ENCODE measurements around the gene IL2RA. TPM values are rescaled to one million over a fixed set of nuclear protein-coding genes. Genes with fewer than 3 reads are reported as not detected.

Gene IL2RA
- total and polyA plus RNA-seq, 10 of the 15 experiments (the other 5 are each of a cell fraction or from before 2014, with no cell fraction given), result 2.2 to 6.0 (median 4.9) TPM

DNA sequence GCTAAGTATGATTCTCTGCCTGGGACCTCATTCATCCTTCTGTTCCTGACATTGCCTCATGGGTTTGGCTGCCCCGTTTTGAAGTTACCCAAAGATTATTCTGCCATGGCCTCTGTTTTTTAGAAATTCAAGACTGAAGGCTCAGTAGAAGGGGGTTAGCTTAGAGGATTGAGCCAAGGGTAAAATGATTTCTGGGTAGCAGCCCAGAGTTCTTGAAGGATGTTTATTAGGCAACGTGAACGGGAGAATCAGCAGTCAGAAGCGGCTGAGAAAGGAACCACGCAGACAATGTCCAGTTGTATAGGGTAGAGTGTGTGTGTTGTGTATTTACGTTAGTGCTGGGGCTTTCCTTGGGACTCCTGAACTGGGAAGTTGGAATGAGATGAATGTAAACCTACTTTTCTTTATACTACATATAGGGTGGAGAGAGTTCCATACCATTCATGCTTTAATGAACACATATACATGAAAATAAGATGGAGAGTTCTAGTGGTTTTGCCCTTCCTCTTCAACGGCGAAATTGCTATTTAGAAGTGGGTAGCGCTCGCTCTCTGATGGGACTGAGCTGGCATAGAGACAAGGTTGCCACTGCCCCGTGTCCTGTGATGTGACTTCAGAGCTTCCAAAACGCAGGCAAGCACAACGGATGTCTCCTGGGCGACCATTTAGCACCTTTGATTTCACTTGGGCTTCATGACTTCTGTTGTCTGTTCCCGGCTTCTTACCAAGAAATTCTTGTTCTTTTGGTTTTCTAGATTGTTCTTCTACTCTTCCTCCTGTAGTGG lies 49.9 kb downstream of the IL2RA start:
- POLR2A ChIA-PET, result no interaction called here

More for the DNA sequence above, 49.9 kb downstream of the IL2RA start:
- no peaks in the 10 kb centered on the region for H3K4me1 ChIP-seq (ENCODE audit: control insufficient read depth, insufficient read depth, low read length)
- TSS peak; percentile 59 for BruUV-seq (replicated peaks)
- ATAC-seq (no peak), DNase-seq (ENCODE audit: low read depth, low spot score) (no peak), FAIRE-seq (no peak)
- no peak for TF ChIP-seq CHD2 (IDR thresholded peaks at IDR 0.05; ENCODE audit: borderline replicate concordance, low read depth, low read length)
- TF ChIP-seq, protein P1, sequence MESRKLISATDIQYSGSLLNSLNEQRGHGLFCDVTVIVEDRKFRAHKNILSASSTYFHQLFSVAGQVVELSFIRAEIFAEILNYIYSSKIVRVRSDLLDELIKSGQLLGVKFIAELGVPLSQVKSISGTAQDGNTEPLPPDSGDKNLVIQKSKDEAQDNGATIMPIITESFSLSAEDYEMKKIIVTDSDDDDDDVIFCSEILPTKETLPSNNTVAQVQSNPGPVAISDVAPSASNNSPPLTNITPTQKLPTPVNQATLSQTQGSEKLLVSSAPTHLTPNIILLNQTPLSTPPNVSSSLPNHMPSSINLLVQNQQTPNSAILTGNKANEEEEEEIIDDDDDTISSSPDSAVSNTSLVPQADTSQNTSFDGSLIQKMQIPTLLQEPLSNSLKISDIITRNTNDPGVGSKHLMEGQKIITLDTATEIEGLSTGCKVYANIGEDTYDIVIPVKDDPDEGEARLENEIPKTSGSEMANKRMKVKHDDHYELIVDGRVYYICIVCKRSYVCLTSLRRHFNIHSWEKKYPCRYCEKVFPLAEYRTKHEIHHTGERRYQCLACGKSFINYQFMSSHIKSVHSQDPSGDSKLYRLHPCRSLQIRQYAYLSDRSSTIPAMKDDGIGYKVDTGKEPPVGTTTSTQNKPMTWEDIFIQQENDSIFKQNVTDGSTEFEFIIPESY (IDR thresholded peaks at IDR 0.05), result no peak
- no peak for TF ChIP-seq ZNF622 (IDR thresholded peaks at IDR 0.05)
- no peak for TF ChIP-seq MYB (IDR thresholded peaks at IDR 0.05; ENCODE audit: borderline replicate concordance, low read depth, low read length)
- TF ChIP-seq NFYB (IDR thresholded peaks at IDR 0.05; ENCODE audit: insufficient read depth, low read depth, low read length), result no peak
- TF ChIP-seq RFX5 (IDR thresholded peaks at IDR 0.05; ENCODE audit: low read depth, low read length), result no peak
- no peak overlapping the region for H3K9ac ChIP-seq (ENCODE audit: control insufficient read depth, insufficient read depth, low read length)
- intact Hi-C loops (cut with micrococcal nuclease; ENCODE audit: unreplicated experiment) (no loop called here), in situ Hi-C loops (cut with MboI) (loop anchor here (5.0 to 10.0 kb wide), 2 partner anchors 70 to 392 kb away; no protein-coding TSS in a partner anchor)
- peaks cover 4% of the 10 kb centered on the region; the same call in 2 of the 3 replicates for H3K9me3 ChIP-seq (replicated peaks; ENCODE audit: control insufficient read depth, insufficient read depth, low read length)
- no peaks in the 10 kb centered on the region for H3K36me3 ChIP-seq (ENCODE audit: control insufficient read depth in 2 of 2, insufficient read depth in 2 of 2, low read length in 1 of 2)
- no peaks in the 10 kb centered on the region for H3K79me2 ChIP-seq (ENCODE audit: control insufficient read depth, insufficient read depth, low read length)
- H3K27me3 ChIP-seq (replicated peaks in 1 of 2; ENCODE audit: control insufficient read depth in 2 of 2, insufficient read depth in 2 of 2, low read length in 1 of 2), result no peaks in the 10 kb centered on the region; a peak in 1 of 4 replicates
- RAD21 ChIA-PET (ENCODE audit: unreplicated experiment), result no interaction called here
- WGBS (ENCODE audit: insufficient coverage, insufficient replicate concordance, low lambda C conversion rate, missing lambda C conversion rate), result 75% methylated on average over 15 of the region's 15 CpGs
- no peak overlapping the region for H2AFZ ChIP-seq (ENCODE audit: control insufficient read depth, low read depth, low read length)
- no peak overlapping the region for H3K4me3 ChIP-seq
- no peak overlapping the region for H3K4me2 ChIP-seq (ENCODE audit: control insufficient read depth, insufficient read depth)
- H3K27ac ChIP-seq (ENCODE audit: control insufficient read depth, insufficient read depth), result no peak overlapping the region
- CTCF ChIA-PET, result interaction anchor here (1.7 to 6.0 kb wide), 4 partner anchors 21 to 75 kb away, joined by 5 to 142 read pairs (median 59); no protein-coding TSS in a partner anchor
- SMC1A ChIA-PET (ENCODE audit: uncharacterized antibody, unreplicated experiment), result interaction anchor here (0.8 to 8.2 kb wide), 6 partner anchors 21 to 75 kb away, joined by 3 to 81 read pairs (median 4); no protein-coding TSS in a partner anchor
- no peaks in the 10 kb centered on the region for H4K20me1 ChIP-seq (ENCODE audit: control insufficient read depth, insufficient read depth)
